CMK (cell line): Measurements from ENCODE around the gene BCAS1.
"Not testable (repeated sequence)": the region's sequence is repeated elsewhere in the genome, so short reads cannot be mapped to it uniquely, and the experiment has no call there.

Experiments used
- DNase-seq: peaks from one replicate; pipeline ENCODE4 v3.0.0-alpha.2; 2010; ENCODE audit warnings: low read depth

The BCAS1 gene

DNA sequence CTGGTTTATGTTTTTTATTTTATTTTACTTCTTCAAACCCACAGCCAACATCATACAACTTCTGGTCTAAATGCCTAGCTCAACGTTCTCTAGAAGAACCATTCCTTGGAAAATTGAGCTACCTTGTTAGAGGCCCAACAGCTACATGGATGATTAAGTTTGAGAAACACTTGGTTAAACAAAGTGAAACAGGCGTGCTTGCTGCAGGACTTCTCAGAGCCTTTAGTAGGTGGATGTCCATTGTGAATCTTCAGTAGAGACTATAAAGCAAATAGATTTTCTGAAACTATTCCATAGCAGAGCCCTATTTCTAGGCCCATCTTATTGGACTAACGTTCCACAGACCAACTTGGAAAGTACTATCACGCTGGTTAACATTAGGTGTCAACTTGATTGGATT lies 51.3 kb downstream of the BCAS1 start:
- DNase-seq: no peak

DNA sequence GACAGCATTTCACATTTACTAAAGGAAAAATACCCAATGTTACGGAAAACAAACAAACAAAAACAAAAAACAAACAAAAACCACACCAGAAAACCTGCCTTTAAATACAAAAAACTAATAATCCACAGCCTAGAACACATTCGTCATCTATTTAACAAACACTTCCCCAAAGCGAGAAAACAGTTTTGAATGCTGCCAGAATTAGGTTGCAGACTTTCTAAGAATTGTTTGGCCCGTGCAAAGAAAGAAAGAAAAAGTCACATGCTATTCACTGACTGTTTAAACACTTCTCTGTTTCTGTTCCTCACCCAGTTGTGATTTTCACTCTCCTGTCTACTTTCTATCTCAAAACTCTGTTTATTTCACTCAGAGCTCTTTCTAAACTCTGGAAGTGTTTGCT lies 52.5 kb downstream of the BCAS1 start:
- DNase-seq: no peak

DNA sequence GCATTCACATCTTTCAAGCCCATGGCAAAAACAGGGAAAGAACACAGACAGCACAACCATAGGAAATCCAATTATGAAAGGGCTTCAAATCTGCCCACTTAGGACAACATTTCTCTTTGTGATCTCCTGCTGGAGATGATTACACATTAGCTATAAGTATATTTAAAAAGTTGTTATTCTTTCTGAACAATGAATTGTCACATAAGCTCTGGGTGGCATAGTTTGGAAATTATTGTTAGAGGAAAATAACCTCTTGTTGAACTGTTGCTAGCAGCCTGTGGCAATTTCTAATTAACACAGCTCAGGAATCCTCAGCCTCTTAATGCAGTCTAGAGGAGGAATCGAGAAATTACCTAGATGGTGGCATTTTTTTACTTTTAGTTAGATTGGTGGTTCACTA lies 54.9 kb downstream of the BCAS1 start:
- no peak for DNase-seq

DNA sequence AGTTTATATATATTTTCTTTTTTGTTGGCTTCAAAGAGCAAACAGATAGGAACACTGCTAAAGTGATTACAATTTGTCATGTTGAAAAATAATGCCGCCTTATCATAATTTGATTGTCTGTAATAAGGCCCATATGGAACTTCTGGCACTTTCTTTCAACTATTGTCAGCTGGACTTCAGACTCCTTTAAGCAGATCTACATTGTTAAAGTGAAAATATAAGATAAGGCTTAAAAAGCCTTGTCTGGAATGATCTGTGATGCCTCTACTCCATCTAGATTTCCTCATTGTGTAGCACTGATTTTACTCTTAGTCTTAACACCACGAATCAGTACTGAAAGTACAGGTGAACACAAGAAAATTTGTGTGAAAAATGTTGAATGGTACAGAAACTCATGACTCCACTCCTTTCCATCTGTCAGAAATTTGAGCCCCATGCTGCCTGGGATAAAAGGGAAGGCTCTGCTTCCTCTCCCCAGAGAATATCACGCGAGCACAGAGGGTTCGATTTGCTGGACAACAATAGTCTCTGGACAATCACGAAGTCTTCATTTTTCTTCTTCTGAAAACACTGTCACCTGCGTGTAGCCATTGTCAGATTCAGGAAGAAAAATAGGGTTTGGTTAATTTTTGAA lies 56.0 kb downstream of the BCAS1 start:
- DNase-seq: no peak

DNA sequence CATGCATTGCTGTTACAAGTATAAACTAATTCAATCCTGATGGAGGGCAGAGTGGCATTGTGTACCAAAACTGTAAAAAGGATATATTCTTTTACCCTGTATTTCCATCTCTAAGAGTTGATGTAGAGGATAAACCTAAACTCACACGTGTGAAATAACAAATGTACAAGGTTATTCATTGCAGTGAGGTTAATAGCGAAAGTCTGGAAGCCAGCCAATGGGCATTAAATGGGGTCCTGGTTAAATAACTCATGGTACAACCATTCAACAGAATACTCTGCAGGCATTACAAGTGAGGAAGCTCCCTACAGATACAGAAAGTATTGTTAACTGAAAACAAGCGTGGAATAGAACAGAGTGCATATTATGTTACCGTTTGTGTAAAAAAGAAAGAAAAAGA lies 56.9 kb downstream of the BCAS1 start:
- no peak for DNase-seq

DNA sequence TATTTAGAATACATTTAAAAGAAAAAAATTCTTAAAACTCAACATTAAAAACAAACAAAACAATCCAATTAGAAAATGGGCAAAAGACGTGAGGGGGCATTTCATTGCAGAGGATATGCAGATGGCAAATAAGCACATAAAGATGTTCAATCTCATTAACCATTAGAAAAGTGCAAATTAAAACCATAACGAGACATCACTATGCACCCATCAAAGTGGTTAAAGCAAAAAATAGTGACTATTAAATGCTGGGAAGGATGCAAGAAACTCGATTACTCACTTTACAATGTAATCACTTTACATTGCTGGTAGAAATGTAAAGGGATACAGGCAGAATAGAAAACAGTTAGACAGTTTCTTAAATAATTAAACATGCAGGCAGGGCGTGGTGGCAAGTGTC lies 59.0 kb downstream of the BCAS1 start:
- no peak for DNase-seq

DNA sequence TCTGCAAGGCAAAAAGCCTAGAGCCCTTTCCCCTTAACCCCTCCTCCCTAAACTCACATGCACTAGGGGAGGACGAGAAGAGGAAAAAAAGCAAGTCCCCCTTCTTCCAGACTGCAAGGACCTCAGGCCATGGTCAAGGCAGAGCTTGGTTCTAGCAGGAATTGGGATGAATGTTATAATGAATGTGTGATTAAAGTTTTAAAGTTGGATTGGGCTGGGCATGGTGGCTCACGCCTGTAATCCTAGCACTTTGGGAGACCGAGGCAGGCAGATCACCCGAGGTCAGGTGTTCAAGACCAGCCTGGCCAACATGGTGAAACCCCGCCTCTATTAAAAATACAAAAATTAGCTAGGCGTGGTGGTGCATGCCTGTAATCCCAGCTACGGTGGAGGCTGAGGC lies 64.2 kb downstream of the BCAS1 start:
- not testable (repeated sequence) for DNase-seq

DNA sequence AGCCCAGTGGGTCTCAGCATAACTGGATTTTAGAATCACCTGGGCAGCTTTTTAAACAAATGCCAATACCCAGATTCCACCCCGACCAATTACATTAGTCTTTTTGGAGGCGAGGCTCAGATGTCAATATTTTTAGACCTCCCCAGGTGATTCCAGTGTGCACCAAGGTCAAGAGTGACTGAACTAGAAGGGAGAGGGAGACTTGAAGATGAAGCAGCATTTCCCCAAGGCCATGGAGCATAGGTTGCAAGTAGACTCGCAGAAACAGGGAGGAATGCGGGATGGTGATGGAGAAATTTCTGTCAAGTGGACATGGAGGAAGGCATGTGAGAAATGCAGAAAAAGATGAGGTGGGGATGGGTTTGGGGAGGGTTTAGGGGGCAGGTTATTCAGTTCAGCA lies 64.9 kb downstream of the BCAS1 start:
- DNase-seq: no peak

DNA sequence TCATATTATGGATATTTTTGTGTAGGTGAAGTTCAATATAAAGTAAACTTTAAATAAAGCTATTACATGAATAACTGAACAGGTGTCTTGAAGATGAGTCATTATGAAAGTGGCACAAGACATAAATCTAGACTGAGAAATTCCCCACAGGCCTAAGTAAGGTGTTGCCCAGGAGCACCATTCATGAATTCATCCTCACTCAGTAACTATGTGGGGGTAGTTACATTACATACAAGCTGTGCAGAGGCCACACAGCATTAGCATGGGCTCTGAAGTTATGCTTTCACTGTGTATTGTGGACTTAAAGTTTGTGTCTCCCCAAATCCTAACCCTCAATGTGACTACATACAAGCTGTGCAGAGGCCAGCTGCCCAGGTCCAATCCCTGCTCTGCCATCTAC lies 65.9 kb downstream of the BCAS1 start:
- DNase-seq: no peak

DNA sequence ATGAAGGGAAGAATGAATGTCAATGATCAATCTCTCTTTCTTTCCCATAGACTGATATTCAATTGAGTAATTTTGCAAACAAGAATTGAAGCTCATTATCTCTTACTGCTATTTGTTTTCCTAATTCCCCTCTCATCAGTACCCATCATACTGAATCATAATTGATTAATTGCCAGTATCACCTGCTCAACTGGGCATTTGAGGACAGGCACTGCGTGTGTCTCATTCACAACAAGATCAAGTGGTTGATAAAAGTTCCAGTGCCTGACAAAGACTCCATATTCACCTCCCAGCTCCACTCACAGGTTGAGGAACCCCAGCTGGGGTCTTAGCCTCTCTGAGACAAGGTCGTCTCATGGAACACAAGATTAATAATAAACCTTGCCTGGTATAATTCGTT lies 67.7 kb downstream of the BCAS1 start:
- no peak for DNase-seq

DNA sequence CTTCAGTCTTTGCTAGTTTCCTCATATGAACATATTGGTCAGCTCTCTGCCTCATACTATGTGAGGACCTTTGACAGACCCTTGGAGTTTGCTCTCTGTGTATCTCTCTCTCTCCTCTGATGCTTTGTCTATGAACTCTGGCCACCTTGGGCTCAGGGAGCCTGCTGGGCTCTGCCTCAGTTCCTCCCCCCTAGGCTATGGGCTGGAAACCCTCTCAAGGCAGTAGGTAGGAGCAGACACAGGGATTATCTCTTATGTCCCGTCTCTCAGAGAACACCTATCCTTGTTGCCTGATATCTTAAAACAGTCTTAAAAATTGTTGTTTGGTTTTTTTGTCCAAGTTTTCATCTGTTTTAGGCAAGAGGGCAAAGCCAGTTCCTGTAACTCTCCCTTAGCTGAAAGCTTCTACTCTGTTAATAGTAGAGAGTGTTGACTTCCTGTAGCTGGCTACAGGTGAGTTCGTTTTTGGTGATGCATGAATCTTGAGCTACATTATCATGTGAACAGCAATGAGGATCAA lies 68.3 kb downstream of the BCAS1 start:
- no peak for DNase-seq

DNA sequence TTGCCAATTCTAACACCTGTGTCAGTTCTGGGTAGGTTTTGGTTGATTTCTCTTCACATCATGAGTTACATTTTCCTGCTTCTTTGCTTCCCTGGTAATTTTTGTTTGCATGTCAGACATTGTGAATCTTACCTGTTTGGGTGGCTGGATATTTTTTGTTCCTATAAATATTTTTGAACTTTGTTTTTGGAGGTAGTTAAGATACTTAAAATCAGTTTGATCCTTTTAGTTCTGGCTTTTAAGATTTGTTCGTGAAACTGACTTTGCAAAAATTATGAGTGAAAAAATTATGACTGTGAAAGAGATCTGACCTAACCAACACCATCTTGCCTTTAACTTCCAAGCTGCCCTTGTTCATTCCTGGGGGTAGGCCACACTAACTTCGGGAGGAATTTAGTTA lies 69.5 kb downstream of the BCAS1 start:
- no peak for DNase-seq

DNA sequence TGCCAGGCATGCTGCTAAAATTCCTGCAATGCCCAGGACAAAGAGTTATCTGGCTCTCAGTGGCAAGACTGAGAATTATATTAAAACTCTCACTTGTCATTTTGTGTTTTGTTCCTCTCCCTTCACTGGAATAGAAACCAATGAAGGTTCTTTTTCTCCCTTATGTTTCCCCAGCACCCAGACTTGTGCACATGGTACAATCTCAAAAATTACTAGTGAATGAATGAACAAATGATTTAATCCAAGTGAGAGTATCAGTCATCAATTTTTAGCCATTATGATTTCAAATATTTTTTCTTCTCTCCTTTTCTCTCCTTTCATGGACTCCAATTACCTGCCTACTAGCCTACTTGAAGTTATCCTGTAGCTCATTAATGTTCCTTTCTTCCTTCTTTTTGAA lies 70.1 kb downstream of the BCAS1 start:
- no peak for DNase-seq

DNA sequence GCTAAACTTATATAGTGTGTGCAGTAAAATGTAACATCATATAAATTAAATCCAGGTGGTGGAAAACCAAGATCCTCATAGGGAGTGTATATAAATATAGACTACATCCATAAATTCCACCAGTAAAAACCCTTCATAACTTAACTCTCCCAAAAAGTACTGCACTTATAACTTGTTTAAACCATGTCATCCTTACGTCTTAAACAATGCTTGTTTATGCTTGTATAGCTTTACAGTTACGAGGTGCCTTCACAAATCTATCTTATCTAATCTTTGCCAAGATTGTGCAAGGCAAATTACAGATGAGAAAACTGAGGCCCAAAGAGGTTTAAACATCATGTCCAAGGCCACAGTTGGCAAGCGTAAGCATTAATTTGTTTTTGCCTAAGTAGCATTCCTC lies 71.3 kb downstream of the BCAS1 start:
- DNase-seq: no peak

DNA sequence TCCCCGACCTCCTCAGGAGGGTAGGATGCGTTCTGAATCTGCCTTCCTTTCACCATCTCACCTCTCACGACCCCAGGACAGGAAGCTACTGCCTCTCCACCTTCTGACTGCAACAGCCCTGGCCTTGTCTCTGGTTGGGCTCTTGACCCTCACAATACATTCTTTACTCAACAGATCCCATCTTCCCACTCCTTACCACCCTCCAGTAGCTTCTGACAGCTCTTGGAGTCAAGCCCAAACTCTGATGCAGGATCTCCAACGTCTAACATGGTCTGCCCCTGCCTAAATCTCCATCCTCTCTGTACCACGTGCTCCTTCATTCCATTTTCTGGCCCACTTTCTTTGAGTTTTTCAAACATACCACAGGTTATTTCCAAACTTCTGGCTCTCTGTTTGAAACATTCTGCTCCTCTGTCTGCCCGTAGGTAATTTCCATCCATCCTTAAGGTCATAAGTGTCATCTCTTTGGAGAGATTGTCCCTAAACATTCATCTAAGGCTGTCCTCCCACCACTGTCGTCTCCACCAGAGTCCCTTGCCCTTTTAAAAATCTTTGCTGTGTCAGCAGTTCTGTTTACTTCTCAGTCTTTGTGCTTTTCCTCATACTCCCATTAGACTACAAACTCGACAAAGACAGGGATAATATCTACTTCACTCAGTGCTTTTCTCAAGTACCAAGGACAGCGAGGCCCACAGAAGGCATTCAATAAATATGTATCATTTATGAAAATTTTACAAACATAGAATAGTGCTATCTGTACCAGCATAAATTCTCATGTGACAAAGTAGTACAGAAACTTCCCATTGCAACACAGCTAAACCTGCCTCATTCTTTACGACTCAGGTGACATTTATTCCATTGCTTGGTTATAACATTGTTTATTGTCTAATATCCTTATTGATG lies 73.6 kb downstream of the BCAS1 start:
- no peak for DNase-seq

DNA sequence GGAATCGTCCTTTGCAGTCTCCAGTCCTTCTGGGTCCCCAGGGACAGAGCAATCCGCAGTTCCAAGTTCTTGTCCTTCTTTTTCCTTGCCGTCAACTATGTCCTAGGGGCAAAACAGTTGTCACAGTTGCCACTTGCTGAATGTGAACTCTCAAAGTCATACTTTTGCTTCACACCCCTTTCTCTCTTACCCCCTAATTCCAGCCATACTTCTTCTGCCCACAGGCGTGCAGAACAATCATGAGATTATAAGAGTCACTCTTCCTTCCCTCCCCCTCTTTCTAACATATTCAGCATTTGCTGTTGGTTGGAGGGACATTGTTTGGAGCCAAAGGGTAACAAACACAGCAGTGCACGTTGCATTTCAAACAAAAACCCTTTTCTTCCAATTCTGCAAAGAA lies 74.4 kb downstream of the BCAS1 start:
- DNase-seq: no peak

DNA sequence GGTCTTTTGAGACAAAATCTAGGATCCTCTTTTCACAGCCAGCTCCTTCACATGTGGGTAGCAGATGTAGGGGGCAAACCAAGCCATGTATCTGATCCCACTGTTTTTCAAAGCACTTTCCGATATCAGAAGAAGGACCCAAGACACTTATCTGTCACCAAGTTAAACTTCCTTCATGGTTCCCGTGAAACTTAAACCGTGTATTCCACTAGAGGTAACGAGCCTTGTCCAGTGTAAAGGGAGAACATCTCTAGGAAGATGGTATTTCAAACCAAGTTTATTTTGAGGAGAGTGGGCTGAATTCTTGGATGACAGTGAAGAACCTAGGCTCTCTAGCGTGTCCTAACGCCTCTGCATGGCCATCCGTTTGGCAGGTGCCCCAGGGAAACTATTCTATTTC lies 76.3 kb downstream of the BCAS1 start:
- DNase-seq: no peak

DNA sequence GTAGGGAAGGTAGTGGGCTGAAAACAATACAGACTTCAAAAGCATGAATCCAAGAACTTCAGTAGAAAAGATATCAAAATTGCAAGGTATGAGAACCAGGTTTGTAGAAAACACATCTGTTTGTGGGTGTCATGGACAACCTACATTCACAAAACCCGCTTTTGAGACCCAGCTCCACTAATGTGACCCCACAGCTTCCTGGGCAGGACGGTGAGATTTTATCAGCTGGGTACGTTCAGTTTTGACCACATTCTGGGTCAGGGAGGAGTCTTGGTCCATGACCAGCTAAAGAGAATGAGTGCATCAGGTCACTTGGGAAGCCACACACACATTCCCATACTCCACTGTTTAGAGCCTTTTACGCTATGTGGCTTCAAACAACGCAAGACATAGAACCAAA lies 77.1 kb downstream of the BCAS1 start:
- DNase-seq: no peak

DNA sequence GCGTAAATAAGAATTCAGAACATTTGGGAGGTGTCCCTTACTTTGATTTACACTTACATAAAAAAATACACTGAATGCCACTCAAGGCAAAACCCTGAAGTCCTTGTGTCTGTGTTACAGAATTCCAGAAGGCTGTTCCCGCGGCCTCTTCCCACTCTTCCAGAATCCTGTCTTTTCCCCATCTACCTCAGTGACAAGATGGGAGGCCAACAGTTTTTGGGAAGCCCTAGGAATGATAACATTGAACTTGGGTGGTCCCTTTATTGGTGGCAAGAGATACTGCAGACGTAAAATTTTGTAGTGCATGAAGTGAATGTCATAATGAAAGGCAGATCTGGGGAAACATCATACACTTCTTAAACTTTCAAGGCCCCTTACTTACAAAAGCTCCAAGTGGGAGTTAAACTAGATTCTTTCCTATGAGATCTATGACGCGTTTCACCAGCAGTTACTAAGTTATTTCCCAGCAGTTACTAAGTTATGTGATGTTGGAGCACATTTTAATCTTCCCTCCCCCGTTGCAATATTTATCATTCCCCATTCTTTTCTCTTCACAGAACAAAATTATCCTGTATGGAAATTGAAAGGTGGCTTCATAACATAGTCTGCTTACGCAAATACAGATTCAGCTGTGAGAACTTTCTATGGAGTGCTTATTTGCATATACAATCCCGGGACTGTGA lies 79.5 kb downstream of the BCAS1 start:
- DNase-seq: no peak

DNA sequence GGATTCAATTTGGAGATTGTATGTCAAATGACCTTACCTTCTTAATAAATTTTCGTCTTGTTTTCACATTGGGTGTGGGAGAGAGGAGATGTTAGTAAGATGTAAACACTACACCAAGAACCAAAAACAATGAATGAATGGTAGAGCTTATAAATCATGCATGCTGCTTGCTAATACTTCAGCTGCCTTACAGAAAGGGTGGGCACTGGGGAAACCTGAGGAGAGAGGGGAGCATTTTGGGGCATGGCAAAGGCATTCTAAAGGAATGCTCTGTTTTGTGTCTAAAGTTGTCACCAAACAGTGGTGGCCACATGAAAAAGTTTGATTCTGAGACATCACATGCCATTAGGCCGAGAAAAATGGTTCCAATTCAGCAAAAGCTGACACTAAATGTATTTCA lies 80.4 kb downstream of the BCAS1 start:
- no peak for DNase-seq

DNA sequence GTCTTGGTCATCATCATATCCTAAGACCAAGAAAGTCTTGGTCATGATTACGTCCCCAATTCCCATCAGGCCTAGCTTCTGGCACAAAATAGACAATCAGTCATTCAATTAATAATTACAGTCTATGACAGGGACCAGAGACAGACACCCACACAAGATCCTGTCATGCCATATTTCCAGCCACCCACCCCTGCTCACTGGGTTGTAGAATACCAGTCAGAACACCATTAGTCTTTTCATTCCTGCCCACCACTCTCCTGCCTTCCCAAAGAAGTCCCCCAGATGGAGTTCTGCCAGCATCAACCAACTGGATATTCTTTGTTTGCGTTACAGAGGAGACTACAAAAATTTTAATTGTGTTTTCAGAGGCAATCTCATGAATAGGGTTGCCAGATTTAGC lies 81.0 kb downstream of the BCAS1 start:
- DNase-seq: no peak

DNA sequence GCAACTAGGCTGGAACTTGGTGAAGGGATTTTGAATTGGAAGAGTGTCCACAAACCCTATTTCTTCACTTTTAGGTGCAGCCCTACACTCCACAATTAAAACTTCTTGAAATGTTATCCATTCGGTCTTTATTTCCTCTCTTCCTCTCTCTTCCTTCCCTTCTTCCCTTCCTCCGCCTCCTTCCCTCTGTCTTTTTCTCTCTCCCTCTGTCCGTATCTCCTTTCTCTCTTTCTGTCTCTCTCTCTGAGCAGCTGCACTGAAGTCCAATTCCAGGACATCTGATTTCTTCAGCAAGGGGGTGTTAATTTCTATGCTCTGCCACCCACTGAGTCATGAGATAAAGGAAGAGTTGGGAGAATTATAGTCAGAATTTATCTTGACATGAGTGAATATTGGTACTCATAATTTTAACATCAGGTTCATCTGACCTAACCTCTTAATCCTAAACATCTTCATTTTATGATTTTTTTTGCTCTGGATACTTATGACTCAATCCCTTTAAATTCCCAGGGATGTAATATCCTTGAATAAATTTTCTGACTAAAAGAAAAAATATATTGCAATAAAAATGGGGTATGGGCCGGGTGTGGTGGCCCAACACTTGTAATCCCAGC lies 84.2 kb downstream of the BCAS1 start:
- DNase-seq: no peak

DNA sequence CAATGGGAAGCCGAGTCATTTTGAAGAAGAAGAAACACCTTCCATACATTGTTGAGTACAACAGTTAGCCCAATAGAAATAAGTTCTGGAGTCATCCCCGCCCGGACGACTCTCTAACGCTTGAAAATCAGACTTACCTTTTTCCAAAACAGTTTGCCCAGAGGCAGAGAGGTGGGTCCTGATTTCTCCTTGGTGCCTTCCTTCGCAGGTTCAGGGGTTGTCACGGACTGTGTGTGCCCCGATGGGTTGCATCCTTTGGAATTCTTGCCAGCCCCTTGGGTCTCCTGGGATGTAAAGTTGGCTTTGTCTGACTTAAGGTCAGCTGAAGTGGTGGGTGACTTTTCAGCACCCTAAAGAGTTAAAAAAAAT lies 85.3 kb downstream of the BCAS1 start:
- no peak for DNase-seq
